HepG2 (cell line): Measurements from ENCODE around the gene PTH. TPM values are rescaled to one million over a fixed set of nuclear protein-coding genes. Genes with fewer than 3 reads are reported as not detected.
A peak's percentile ranks its signal among the peaks of the same experiment; 100 is the strongest.

Experiments
- AGO1 ChIP-seq: fragments of 200-400 bp; formaldehyde crosslinking; IDR thresholded peaks from 2 replicates; pipeline ENCODE4 v1.6.1; 2017; ENCODE audit warnings: mild to moderate bottlenecking, low read depth, low read length, moderate library complexity; ENCODE audit not compliant: poor library complexity, severe bottlenecking
- CEBPG ChIP-seq: IDR thresholded peaks from 2 replicates; pipeline ENCODE4 v1.6.1; 2016
- CHCHD3 ChIP-seq: sonication (generic); formaldehyde crosslinking; IDR thresholded peaks from 2 replicates; pipeline ENCODE4 v1.8.0; 2022; ENCODE audit warnings: mild to moderate bottlenecking, missing genetic modification reagents, moderate library complexity
- IRF2 ChIP-seq: IDR thresholded peaks from 2 replicates; pipeline ENCODE4 v1.6.1; 2018; ENCODE audit warnings: missing genetic modification reagents, missing compliant biosample characterization
- KDM5B ChIP-seq: sonication (generic); formaldehyde crosslinking; IDR thresholded peaks from 2 replicates; pipeline ENCODE4 v1.4.0; 2020; ENCODE audit warnings: missing genetic modification reagents, mild to moderate bottlenecking, borderline replicate concordance
- MAF1 ChIP-seq: sonication (generic); formaldehyde crosslinking; IDR thresholded peaks from 2 replicates; pipeline ENCODE4 v1.5.0; 2020; ENCODE audit warnings: missing genetic modification reagents, borderline replicate concordance
- MATR3 ChIP-seq: sonication (generic); formaldehyde crosslinking; IDR thresholded peaks from 2 replicates; pipeline ENCODE4 v1.4.0; 2020; ENCODE audit warnings: missing genetic modification reagents
- NFKB2 ChIP-seq: sonication (generic); formaldehyde crosslinking; IDR thresholded peaks from 2 replicates; pipeline ENCODE4 v1.4.0; 2020; ENCODE audit warnings: missing genetic modification reagents, borderline replicate concordance
- NFYB ChIP-seq: sonication (generic); formaldehyde crosslinking; IDR thresholded peaks from 2 replicates; pipeline ENCODE4 v1.4.0; 2020; ENCODE audit warnings: missing genetic modification reagents
- SAFB2 ChIP-seq: sonication (generic); formaldehyde crosslinking; IDR thresholded peaks from 2 replicates; pipeline ENCODE4 v1.5.1; 2020; ENCODE audit warnings: missing genetic modification reagents, low read depth, mild to moderate bottlenecking, borderline replicate concordance
- SOX5 ChIP-seq: IDR thresholded peaks from 2 replicates; pipeline ENCODE4 v1.6.1; 2016; ENCODE audit warnings: borderline replicate concordance
- ZBTB42 ChIP-seq: sonication (generic); formaldehyde crosslinking; IDR thresholded peaks from 2 replicates; pipeline ENCODE4 v1.5.0; 2020; ENCODE audit warnings: mild to moderate bottlenecking, missing genetic modification reagents
- ZFP82 ChIP-seq: sonication (generic); formaldehyde crosslinking; IDR thresholded peaks from 2 replicates; pipeline ENCODE4 v1.5.1; 2020; ENCODE audit warnings: mild to moderate bottlenecking, missing genetic modification reagents, borderline replicate concordance
- ZNF326 ChIP-seq: sonication (generic); formaldehyde crosslinking; IDR thresholded peaks from 2 replicates; pipeline ENCODE4 v1.4.0; 2020; ENCODE audit warnings: missing genetic modification reagents, borderline replicate concordance
- ZNF556 ChIP-seq: sonication (generic); formaldehyde crosslinking; IDR thresholded peaks from 2 replicates; pipeline ENCODE4 v1.4.0; 2020; ENCODE audit warnings: mild to moderate bottlenecking, missing genetic modification reagents, borderline replicate concordance
- ZNF616 ChIP-seq: sonication (generic); formaldehyde crosslinking; IDR thresholded peaks from 2 replicates; pipeline ENCODE4 v1.5.0; 2020; ENCODE audit warnings: low read depth, mild to moderate bottlenecking, missing genetic modification reagents
- ZNF674 ChIP-seq: sonication (generic); formaldehyde crosslinking; IDR thresholded peaks from 2 replicates; pipeline ENCODE4 v1.5.0; 2020; ENCODE audit warnings: low read depth, mild to moderate bottlenecking, missing genetic modification reagents
- polyA plus RNA-seq, 8 experiments: library from polyadenylated mRNA; depleted of rRNA in 3 of 8; stranded (reverse) in 7 of 8; unstranded in 1 of 8; fragments of >200 nt; fragmentation: Illumina TruSeq in 4 of 8; extraction: Trizol in 4 of 8; gene quantifications; 2 replicates each; pipeline versions ENCODE4 v1.2.1 to v1.2.3, GENCODE V29; 2011 to 2016; ENCODE audit warnings: low read depth in 4 of 8, missing spikeins in 1 of 8, mixed read lengths in 1 of 8; ENCODE audit not compliant: insufficient read depth in 1 of 8
- total RNA-seq, 5 experiments: library from RNA; depleted of rRNA; stranded (reverse); fragments of >200 nt; fragmentation: Illumina TruSeq; extraction: Trizol; gene quantifications; 2 replicates each; pipeline ENCODE4 v1.2.3, GENCODE V29; 2016; ENCODE audit warnings: low read depth in 1 of 5
- TF ChIP-seq, protein P1 (sequence below): sonication (generic); formaldehyde crosslinking; IDR thresholded peaks from 2 replicates; pipeline ENCODE4 v1.4.0; 2020; ENCODE audit warnings: mild to moderate bottlenecking, missing genetic modification reagents, borderline replicate concordance
- TF ChIP-seq, protein P2 (sequence below): sonication (generic); formaldehyde crosslinking; IDR thresholded peaks from 2 replicates; pipeline ENCODE4 v1.5.0; 2020; ENCODE audit warnings: missing genetic modification reagents

PTH gene
- total and polyA plus RNA-seq, 2 of the 13 experiments (the other 11 are each of a cell fraction or from before 2014, with no cell fraction given), result not detected

DNA sequence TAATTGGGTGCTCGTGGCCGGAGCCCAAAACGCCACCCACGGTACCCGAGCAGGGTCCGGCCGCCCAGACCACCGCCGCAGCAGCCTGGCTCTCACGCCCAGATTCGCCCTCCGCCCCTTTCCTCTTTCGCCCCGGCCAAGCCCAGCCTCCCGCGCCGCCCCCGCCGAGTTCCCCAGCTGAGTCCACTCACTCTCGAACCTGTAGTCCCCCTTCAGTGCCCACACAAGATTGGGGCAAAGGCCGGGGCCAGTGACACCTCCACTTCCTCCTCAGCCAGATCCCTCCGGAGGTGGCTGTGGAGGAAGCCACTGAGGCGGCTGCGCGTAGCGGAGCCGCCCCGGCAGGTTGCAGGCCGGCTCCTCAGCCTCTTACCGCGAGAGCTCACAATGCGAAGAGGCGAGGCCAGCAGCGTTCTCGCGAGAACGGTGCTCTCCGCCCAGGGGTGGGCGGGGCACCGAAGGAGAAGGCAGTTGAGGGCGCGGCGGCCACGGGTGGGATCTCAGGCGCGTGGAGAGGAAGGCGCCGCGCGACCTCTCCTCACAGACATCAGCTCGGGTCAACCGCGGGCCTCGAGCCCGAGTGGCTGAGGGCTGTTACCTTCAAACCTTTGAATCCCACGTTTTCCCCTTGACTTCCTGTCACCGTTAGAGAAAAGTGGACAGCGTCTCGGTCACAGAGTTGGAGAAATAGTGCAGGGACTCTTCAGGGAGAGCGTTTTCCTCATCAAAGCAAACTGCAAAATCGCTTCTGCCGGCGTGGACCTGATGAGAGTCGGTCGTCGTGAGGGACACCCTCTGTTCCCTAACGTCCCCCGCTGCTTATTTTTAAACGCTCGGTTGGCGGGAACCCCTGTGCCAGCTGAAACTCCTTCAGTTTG is 32.7 kb downstream of the PTH start, which contains the start of gene BTBD10 (continued):
- TF ChIP-seq SAFB2 (CRISPR knock-in tag) (peak; percentile 40; the same call in 1 of the 2 replicates), ZFP82 (CRISPR knock-in tag) (no peak), ZNF674 (CRISPR knock-in tag) (no peak), SOX5 (CRISPR knock-in tag) (peak; percentile 52; the same call in 1 of the 2 replicates), ZNF556 (peak; percentile 63), IRF2 (CRISPR knock-in tag) (peak; percentile 84), MATR3 (CRISPR knock-in tag) (no peak), NFKB2 (CRISPR knock-in tag) (peak; percentile 64; the same call in 1 of the 2 replicates), AGO1 (peak; percentile 82), CEBPG (peak; percentile 37; the same call in 1 of the 2 replicates), ZBTB42 (no peak), ZNF326 (CRISPR knock-in tag) (no peak), CHCHD3 (CRISPR knock-in tag) (no peak), ZNF616 (CRISPR knock-in tag) (no peak; the same call in 1 of the 2 replicates), MAF1 (CRISPR knock-in tag) (no peak), NFYB (peak; percentile 35; the same call in 1 of the 2 replicates), KDM5B (CRISPR knock-in tag) (peak; percentile 82; the same call in 1 of the 2 replicates)
- TF ChIP-seq, protein P1, sequence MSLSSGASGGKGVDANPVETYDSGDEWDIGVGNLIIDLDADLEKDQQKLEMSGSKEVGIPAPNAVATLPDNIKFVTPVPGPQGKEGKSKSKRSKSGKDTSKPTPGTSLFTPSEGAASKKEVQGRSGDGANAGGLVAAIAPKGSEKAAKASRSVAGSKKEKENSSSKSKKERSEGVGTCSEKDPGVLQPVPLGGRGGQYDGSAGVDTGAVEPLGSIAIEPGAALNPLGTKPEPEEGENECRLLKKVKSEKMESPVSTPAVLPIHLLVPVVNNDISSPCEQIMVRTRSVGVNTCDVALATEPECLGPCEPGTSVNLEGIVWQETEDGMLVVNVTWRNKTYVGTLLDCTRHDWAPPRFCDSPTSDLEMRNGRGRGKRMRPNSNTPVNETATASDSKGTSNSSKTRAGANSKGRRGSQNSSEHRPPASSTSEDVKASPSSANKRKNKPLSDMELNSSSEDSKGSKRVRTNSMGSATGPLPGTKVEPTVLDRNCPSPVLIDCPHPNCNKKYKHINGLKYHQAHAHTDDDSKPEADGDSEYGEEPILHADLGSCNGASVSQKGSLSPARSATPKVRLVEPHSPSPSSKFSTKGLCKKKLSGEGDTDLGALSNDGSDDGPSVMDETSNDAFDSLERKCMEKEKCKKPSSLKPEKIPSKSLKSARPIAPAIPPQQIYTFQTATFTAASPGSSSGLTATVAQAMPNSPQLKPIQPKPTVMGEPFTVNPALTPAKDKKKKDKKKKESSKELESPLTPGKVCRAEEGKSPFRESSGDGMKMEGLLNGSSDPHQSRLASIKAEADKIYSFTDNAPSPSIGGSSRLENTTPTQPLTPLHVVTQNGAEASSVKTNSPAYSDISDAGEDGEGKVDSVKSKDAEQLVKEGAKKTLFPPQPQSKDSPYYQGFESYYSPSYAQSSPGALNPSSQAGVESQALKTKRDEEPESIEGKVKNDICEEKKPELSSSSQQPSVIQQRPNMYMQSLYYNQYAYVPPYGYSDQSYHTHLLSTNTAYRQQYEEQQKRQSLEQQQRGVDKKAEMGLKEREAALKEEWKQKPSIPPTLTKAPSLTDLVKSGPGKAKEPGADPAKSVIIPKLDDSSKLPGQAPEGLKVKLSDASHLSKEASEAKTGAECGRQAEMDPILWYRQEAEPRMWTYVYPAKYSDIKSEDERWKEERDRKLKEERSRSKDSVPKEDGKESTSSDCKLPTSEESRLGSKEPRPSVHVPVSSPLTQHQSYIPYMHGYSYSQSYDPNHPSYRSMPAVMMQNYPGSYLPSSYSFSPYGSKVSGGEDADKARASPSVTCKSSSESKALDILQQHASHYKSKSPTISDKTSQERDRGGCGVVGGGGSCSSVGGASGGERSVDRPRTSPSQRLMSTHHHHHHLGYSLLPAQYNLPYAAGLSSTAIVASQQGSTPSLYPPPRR (CRISPR knock-in tag), result peak; percentile 65
- TF ChIP-seq, protein P2, sequence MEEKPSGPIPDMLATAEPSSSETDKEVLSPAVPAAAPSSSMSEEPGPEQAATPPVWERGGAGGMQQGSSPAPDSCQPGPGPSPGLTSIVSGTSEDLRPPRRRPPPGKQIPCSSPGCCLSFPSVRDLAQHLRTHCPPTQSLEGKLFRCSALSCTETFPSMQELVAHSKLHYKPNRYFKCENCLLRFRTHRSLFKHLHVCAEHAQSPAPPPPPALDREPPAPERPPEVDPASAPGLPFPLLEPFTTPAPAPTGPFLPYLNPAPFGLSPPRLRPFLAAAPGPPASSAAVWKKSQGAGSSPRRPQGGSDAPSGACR (CRISPR knock-in tag), result no peak
